NT2/D1 (cell line): ENCODE results near the gene LVRN.

ENCODE experiments used
- YY1 ChIP-seq: IDR thresholded peaks from 2 replicates; pipeline ENCODE4 v1.6.1; 2011; ENCODE audit not compliant: insufficient read length, insufficient read depth
- ZNF274 ChIP-seq: IDR thresholded peaks from 2 replicates; pipeline ENCODE4 v1.6.1; 2011; ENCODE audit warnings: mild to moderate bottlenecking, low read depth, low read length

DNA sequence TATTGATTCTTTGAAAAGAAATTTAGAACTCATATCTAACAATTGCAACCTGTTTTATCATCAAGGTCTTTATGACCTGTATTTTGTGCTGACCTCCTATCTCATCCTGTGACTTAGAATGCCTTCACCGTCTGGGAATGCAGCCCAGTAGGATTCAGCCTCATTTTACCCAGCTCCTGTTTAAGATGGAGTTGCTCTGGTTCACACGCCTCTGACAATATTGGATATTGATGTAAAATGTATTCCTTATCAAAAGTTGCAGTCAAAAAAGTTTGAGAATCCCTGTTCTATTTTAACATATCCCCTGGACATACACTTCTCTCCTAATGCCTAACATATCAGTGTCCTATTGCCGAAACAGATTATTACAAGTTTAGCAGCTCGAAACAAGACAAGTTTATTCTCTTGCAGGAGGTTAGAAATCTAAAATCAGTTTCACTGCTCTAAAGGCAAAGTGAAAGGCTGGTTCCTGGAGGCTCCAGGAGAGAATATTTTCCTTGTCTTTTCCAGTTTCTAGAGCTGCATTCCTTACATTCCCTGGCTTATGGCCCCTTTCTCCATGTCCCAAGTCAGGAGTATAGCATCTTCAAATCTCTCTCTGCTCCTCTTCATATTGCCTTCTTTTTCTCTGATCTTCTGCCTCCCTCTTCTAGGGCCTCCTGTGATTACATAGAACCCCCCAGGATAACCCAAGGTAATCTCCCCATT lies 31.5 kb upstream of the LVRN start:
- TF ChIP-seq ZNF274 (no peak), YY1 (no peak)
